GM19395 (cell line): ENCODE measurements around the gene CHIA.
"Not testable (repeated sequence)": the region's sequence is repeated elsewhere in the genome, so short reads cannot be mapped to it uniquely, and the experiment has no call there.

Experiments
- ATAC-seq: cut with Tn5 transposase; IDR thresholded peaks from one replicate; pipeline ENCODE4 v1.9.1; 2021; ENCODE audit warnings: mild to moderate bottlenecking, moderate library complexity; ENCODE audit not compliant: unreplicated experiment

CHIA gene

DNA sequence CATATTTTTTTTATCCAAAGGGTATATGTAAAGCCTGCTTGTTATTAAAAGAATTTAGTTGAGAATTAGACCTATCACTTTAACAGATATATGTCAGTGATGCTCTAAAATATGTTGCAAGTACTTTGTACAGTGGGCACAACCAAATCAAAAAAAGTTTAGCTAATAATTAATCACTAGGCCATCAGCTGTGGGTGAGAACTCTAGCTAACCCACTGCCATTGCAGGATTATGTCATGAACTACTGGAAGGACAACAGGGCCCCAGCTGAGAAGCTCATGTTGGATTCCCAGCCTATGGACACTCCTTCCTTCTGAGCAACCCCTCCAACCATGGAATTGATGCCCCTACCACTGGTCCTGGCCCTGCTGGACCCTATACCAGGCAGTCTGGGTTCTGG is 6.8 kb upstream of the CHIA start:
- ATAC-seq = no peak

DNA sequence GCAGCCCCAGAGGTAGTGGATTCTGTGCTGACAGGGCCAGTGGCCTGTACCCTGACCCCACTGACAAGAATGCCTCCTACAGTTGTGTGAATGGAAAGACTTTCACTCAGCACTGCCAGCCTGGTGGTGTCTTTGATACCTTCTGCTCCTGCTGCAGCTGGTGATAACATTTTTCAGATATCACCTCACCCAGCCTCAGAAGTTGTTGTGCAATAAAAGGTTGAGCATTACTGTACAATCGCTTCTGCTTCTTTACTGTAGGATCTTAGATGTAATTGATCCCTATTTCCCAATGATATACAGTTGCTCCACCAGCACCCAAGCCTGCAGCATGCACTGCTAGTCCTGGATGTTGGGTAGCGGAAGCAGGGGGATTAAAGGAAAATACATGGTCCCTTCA is 4.8 kb upstream of the CHIA start:
- no peak for ATAC-seq

DNA sequence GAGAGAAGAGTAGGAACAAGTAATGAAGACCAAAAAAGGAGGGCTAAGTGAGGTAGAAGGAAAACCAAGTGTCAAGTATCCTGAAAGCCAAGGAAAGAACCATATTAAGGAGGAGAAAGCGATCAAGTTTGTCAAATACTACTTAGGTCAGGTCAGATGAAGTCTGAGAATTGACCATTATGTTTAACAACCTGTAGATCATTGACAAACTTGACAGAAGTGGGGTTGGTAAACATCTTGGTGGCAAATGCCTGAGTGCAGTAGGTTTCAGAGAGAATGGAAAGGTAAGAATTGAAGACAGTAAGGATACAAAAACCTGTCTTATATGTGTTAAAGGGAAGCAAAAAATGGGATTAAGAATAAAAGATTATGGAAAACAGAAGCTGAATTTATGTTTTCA is 3.7 kb upstream of the CHIA start:
- no peak for ATAC-seq

DNA sequence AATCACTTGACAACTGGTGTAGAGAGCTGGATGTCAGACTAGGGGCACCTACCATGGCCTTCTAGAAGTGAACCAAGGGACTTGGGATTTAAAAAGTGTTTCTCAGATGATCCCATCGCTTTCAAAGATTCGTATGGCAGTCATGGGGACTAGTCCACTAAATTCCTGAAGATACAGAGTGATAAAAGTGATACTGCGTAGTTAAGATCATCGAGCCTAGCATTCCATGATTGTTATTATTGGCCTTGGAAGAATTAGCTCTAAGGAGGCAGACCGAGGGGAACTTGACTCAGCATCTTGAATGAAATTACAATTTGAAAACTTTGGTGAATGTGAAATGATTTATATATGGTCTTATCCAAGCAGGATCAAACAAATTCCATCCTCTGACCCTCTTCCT is 1.3 kb upstream of the CHIA start:
- ATAC-seq = no peak

DNA sequence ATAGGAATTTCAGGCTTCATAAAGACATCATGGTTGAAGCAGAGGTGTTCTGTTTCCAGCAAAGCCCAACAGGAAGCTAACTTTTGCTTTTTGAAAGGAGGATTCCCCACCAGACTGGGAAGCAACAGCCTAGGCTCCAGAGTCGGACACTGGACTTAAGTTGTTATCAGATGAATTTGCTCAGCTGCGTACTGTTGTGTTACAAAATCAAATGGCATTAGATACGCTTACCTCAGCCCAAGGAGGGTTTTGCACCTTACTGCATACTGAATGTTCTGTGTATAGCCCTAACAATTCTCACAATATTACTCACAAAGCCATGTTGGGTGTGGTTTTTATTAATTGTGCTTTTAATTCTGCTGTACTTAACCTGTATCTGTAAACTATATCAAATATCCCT is 547 bp upstream of the CHIA start:
- no peak for ATAC-seq

DNA sequence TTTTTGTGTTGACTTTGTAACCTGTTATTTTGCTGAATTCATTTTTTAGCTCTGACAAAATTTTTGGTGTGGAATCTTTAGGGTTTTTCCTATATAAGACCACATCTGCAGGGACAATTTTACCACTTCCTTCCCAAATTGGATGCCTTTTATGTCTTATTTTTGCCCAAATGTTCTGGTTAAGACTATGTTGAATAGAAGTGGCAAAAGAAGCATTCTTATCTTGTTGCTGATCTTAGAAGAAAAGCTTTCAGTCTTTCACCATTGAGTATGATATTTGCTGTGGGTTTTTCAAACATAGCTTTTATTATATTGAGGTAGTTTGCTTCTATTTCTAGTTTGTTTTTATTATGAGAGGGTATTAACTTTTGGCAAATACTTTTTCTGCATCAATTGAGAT is 3.7 kb downstream of the CHIA start:
- no peak for ATAC-seq

DNA sequence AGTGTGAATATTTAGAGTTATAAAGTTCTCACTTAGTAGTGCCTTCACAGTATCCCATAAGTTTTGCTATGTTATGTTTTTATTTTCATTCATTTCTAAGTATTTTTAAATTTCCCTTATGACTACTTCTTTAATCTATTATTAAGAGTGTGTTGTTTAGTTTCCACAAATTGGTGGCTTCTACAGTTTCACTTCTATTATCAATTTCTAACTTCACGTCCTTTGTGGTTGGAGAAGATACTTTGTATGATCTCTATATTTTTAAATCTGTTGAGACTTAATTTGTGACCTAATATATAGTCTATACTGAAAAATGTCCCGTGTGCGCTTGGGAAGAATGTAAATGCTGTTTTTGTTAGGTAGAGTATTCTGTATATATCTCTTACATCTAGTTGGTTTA is 11.7 kb downstream of the CHIA start:
- ATAC-seq = no peak

DNA sequence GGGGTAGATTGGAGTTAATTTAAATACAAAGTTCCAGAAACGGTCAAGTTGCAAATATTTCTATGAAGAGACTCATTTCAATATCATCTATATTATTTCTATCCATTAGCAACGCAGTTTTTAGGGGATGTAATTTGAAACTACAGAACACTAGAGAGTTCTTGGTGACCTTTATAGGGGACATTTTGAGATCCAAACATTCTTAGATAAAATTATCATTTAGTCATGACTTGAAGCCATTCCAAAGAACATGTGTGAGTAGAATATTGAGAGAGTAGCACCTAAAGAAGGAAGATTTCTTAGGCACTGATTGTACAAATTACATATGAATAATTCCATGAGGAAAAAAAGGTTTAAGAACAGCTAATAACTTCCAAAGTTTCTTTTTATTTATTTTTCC is 19.0 kb downstream of the CHIA start:
- ATAC-seq = no peak

DNA sequence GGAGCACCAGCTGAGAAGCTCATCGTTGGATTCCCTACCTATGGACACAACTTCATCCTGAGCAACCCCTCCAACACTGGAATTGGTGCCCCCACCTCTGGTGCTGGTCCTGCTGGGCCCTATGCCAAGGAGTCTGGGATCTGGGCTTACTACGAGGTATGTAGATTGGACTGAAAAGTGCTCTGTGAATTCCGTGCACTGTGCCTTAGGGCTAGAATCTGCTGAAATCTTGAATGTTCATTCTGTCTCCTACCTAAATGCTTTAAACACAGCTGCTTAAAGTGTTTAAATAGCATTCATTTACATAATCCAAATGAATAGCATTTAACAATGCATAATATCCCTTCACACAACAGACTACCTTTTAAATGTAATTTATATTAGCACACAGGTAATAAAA is 27.9 kb downstream of the CHIA start:
- ATAC-seq = no peak

DNA sequence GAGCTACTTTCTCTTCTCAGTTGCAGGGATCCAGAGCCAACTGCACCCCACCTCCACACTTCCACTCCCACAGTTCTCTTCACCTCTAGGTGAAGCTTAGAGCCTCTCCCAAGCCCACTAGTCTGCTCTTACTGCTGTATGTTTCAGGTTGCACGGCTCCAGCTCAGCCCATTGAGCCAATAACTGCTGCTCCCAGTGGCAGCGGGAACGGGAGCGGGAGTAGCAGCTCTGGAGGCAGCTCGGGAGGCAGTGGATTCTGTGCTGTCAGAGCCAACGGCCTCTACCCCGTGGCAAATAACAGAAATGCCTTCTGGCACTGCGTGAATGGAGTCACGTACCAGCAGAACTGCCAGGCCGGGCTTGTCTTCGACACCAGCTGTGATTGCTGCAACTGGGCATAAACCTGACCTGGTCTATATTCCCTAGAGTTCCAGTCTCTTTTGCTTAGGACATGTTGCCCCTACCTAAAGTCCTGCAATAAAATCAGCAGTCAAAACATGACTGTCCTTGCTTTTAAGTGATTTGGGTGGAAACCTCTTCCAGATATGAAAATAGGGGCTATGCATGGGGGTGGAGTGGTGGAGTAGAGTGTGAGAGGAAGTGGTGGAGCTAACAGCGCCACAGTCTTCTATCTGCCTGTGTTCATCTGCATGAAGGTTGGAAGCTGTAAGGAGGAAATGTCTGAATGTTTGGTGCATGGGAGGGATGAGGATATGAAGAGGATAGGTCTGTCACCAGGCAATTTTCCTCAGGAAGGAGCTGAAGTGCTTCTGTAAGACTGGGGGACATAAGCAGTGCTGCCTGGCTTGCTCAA is 29.6 kb downstream of the CHIA start:
- no peak for ATAC-seq

DNA sequence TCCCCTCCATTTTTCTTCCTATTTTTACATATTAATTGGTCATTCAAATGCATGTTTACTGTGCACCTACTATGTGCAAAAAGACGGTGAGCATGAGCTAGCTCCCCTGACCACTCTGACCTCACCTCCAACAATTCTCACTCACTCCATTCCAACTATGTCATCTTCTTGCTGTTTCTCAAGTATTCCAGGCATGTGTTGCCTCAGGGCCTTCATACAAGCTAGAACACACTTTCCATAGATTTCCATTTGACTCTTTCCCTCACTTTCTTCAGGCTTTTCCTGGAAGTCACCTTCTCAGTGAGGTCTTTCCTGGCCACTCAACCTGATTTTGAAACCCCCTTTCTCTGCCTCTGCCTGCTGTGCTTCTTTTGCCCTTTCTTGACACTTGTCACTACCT is 32.6 kb downstream of the CHIA start:
- ATAC-seq = no peak

DNA sequence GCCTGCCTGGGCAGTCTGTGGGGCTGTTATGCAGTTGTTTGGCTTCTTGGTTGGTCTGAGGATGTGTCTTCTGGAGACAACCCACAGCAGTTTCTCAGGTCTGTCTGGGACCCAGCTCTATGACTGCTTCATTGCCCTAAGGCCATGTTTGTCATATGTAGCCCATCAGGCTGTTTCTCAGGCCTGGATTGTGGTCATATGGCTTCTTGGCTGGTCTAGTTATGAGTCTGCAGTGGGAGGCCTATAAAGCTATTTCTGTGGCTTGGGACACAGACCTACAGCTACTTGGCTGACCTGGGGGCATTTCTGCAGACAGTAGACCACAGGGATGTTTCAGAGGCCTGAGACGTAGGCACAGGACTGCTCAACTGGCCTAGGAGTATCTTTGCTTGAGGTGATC is 41.5 kb downstream of the CHIA start:
- peak; percentile 72 for ATAC-seq

DNA sequence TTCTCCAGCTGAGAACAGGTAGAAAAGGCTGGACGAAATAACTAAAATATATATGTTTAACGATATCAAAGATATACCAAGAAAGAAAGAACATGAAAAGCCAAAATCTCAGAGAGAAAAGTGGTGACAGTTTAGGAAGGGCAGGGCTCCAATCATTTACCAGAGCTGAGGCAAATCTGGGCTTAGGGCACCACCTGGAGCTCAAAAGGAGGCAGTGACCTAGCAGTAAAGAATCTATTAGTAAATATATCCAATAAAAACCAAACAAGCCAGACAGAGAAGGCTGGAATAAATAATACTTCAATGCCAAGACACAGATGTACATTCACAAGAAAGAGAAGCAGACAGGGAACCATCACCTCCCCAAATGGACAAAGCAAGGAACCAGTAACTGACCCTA is 43.5 kb downstream of the CHIA start:
- ATAC-seq = no peak

DNA sequence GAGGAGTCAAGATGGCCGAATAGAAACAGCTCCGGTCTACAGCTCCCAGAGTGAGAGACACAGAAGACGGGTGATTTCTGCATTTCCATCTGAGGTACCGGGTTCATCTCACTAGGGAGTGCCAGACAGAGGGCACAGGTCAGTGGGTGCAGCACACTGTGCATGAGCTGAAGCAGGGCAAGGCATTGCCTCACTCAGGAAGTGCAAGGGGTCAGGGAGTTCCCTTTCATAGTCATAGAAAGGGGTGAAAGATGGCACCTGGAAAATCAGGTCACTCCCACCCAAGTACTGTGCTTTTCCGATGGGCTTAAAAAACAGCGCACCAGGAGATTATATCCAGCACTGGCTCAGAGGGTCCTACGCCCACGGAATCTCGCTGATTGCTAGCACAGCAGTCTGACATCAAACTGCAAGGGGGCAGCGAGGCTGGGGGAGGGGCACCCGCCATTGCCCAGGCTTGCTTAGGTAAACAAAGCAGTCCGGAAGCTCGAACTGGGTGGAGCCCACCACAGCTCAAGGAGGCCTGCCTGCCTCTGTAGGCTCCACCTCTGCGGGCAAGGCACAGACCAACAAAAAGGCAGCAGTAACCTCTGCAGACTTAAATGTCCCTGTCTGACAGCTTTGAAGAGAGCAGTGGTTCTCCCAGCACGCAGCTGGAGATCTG is 44.7 kb downstream of the CHIA start:
- ATAC-seq = not testable (repeated sequence)

DNA sequence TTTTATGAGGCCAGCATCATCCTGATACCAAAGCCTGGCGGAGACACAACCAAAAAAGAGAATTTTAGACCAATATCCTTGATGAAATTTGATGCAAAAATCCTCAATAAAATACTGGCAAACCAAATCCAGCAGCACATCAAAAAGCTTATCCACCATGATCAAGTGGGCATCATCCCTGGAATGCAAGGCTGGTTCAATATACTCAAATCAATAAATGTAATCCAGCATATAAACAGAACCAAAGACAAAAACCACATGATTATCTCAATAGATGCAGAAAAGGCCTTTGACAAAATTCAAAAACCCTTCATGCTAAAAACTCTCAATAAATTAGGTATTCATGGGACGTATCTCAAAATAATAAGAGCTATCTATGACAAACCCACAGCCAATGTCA is 48.2 kb downstream of the CHIA start:
- ATAC-seq = not testable (repeated sequence)

DNA sequence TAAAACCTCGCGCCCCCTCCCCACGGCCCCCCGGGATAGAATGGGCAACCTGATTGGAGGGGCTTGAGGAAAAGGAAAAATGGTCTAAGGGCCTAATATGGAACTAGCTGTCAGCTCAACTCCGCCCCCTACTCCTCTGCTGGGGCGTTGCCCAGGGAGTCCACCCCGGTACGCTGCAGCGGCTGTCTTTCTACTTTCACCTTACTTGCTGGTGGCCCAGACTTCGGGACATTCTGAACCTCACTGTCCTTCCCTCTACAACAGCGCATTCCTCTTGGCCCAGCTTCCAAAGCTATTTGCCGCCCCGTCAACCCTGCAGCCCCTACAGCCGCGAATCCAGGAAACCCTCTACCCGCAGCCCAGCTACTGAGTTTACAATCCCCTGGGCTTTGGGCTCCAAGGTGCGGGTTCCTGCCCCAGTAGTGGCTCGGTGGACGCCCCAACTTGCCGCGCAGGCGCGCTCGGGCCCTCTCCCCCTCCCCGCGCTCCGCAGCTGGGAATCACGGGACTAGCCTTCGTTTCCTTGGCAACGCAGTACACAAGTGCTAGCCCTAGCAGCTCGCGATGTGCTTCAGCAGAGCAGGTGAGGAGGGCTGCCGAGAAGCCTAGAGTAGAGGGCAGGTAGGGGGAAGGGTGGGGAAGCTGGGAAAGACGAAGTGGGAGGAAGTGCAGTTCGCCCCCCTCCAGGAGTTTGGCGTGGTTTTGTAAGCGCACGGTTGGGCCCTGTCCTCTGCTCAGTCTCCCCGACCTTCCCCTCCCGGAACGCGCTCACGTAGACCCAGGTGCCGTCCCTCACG is 55.6 kb downstream of the CHIA start:
- ATAC-seq = peak; percentile 95

DNA sequence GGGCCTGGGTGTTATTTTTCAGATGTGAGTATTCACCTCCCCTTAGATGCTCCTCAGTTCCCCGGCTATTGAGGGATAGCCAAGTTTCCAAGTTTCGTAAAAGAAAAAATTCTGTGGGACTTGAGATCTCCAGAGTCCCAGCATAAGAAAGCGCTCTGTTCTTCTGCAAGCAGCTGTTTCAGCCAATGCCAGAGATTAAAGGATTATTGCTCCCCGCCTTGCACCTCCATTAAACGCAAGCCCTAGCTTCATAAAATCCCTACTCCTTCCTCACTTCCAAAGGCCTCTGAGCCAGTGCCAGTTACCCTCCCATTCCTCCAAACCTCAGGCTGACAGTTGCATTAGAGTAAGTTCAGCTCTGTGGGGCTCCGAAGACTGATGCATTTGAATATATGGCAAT is 56.4 kb downstream of the CHIA start:
- no peak for ATAC-seq

DNA sequence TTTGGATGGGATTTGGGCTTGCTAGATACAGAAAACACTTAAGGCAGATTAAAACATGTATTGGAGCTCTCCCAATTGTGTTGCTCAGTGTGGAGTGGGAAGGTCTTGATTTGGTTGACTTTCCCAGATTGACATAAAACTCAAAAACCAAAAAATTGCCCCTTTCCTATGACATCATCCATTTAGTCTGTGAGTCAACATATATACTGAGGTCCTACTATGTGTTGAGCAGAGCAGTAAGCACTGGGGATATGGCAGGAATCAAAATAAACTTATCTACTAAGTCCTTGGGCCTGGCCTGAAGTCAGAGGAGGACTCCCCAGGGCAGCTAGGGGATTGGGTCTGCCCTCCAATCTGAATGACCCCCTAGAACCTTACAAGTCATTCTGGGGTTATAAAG is 61.0 kb downstream of the CHIA start:
- no peak for ATAC-seq

DNA sequence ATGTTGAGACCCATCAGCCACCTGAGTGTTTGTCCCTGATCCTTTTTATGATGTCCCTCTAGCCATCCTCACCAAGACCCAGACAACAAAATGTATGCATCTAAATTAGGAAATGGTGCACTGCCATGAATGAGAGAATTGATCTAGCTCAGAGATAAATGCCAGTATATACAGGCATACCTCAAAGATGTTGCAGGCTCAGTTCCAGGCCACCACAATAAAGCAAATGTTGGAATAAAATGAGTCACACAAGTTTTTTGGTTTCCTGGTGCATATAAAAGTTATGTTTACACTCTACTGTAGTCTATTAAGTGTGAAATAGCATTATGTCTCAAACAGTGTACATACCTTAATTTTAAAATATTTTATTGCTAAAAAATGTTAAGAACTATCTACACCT is 63.9 kb downstream of the CHIA start:
- ATAC-seq = no peak

DNA sequence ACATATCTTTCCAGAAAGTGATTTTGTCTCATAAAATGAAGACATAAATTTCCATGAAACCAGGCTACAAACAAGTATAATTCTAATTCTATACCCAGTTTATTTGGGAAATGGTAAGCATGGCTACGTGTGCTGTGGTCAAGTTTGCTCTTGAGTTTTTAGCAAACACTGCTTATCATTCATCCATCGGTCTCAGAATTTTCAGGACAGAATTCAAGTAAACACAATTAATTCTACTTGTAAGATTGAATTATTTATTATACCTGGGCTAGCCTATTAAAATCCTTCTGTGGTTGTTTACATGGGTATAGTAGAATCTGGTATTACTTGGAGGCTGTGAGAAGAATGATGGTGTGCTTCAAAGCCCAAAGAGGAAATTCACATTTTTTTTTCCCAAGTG is 68.3 kb downstream of the CHIA start:
- no peak for ATAC-seq

DNA sequence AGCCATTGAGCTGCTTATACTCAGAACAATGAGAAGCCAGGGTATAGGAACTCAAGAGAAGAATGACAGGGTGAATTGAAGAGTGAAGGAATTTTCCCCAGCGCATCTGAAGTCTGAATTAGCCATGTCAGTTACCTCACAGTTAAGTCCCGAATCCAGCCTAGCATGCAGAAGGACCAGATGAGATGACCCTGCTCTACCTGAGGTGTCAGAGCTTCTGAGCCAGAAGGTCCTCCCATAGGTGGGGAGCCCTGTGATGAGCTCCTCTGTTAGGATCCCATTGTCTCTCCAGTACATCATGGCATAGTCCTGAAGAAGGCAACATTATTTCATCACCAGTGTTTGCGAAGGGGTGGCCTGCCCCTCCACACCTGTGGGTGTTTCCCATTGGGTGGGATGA is 68.7 kb downstream of the CHIA start:
- ATAC-seq = no peak

DNA sequence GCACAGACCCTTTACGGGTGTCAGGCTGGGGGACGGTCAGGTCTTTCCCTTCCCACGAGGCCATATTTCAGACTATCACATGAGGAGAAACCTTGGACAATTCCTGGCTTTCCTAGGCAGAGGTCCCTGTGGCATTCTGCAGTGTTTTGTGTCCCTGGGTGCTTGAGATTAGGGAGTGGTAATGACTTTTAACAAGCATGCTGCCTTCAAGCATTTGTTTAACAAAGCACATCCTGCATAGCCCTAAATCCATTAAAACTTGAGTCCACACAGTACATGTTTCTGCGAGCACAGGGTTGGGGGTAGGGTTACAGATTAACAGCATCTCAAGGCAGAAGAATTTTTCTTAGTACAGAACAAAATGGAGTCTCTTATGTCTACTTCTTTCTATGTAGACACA is 69.6 kb downstream of the CHIA start:
- ATAC-seq = not testable (repeated sequence)
